ENCODE measurements around the gene ZNF408. TPM values are rescaled to one million over a fixed set of nuclear protein-coding genes. Genes with fewer than 3 reads are reported as not detected.

Gene ZNF408
- 4.8 TPM for polyA plus RNA-seq (2013, experiment 1 of 2)
- polyA plus RNA-seq (2013, experiment 2 of 2), result 5.0 TPM

- Histone ChIP-seq H3K36me3 (replicated peaks in 1 of 2; ENCODE audit: control insufficient read depth in 2 of 2, insufficient read depth in 2 of 2, low read length in 2 of 2) (peaks cover 28 to 38% of the 10 kb centered on the region in 2 donors), H4K91ac (ENCODE audit: low read depth, low read length, poor library complexity) (no peak within 1 kb of the TSS), H3K27me3 (ENCODE audit: control insufficient read depth in 3 of 3, insufficient read depth in 3 of 3, low read depth in 1 of 3, low read length in 3 of 3) (no peaks in the 10 kb centered on the region), H2AK5ac (ENCODE audit: low read depth, low read length) (peak within 1 kb of the TSS; percentile 36), H3K4me1 (ENCODE audit: control insufficient read depth in 2 of 2, insufficient read depth in 1 of 2, low read depth in 1 of 2, low read length in 2 of 2) (peaks cover 3 to 4% of the 10 kb centered on the region in 2 donors), H3K18ac (ENCODE audit: low read length) (peak within 1 kb of the TSS; percentile 96), H2BK120ac (ENCODE audit: low read depth, low read length) (no peak within 1 kb of the TSS), H3K9ac (ENCODE audit: low read depth, low read length, poor library complexity) (peak within 1 kb of the TSS; percentile 90), H2AFZ (ENCODE audit: low read length) (peak within 1 kb of the TSS; percentile 98), H2BK12ac (ENCODE audit: low read length) (no peak within 1 kb of the TSS), H3K9me3 (replicated peaks in 1 of 2; ENCODE audit: control insufficient read depth in 2 of 2, insufficient read depth in 1 of 2, low read depth in 1 of 2, low read length in 2 of 2) (no peaks in the 10 kb centered on the region), H3K4me3 (ENCODE audit: low read length in 2 of 2) (peak within 1 kb of the TSS; percentile 54 to 94), H3K4me2 (ENCODE audit: insufficient read depth, low read length, poor library complexity, severe bottlenecking) (peak within 1 kb of the TSS; percentile 86), H4K8ac (ENCODE audit: low read depth, low read length) (no peak within 1 kb of the TSS), H3K23ac (ENCODE audit: low read depth, low read length, poor library complexity) (peak within 1 kb of the TSS; percentile 90), H3K79me1 (ENCODE audit: low read depth, low read length) (peaks cover 5% of the 10 kb centered on the region), H3K4ac (ENCODE audit: low read length) (no peak within 1 kb of the TSS), H3K14ac (ENCODE audit: low read length) (no peak within 1 kb of the TSS), H2BK5ac (ENCODE audit: low read length) (peak within 1 kb of the TSS; percentile 88), H2BK15ac (ENCODE audit: low read length) (no peak within 1 kb of the TSS), H3K27ac (replicated peaks; ENCODE audit: low read length) (peak within 1 kb of the TSS; percentile 80)
- no CpG with 5 or more reads among the region's 44 CpGs for WGBS, 2 donors (ENCODE audit: extremely low coverage in 2 of 2, insufficient read length in 2 of 2, insufficient replicate concordance in 1 of 2)
- peak; percentile 98 for DNase-seq (ENCODE audit: low spot score)
Measured at GRCh38 chr11:46700241-46701077, at the start of gene ZNF408, which contains the start of gene ARHGAP1. Gene ZNF408 (plus strand): TSS chr11:46701031. CDS start chr11:46701048, 17 bp downstream. Gene ARHGAP1 (minus strand): TSS chr11:46700619. CDS start chr11:46696107, 4,512 bp downstream.

GRCh38 chr11:46655631-46656030 is 45.2 kb upstream of the ZNF408 start:
- Histone ChIP-seq H2AFZ (ENCODE audit: low read length) (no peak overlapping the region), H3K27me3 (ENCODE audit: control insufficient read depth in 3 of 3, insufficient read depth in 3 of 3, low read depth in 1 of 3, low read length in 3 of 3) (no peaks in the 10 kb centered on the region), H2BK5ac (ENCODE audit: low read length) (no peak overlapping the region), H2BK120ac (ENCODE audit: low read depth, low read length) (no peak overlapping the region), H2BK12ac (ENCODE audit: low read length) (no peak overlapping the region), H3K4me1 (ENCODE audit: control insufficient read depth in 2 of 2, insufficient read depth in 1 of 2, low read depth in 1 of 2, low read length in 2 of 2) (no peaks in the 10 kb centered on the region), H3K4ac (ENCODE audit: low read length) (no peak overlapping the region), H3K79me1 (ENCODE audit: low read depth, low read length) (no peaks in the 10 kb centered on the region), H3K18ac (ENCODE audit: low read length) (no peak overlapping the region), H2BK15ac (ENCODE audit: low read length) (no peak overlapping the region), H3K9me3 (replicated peaks in 1 of 2; ENCODE audit: control insufficient read depth in 2 of 2, insufficient read depth in 1 of 2, low read depth in 1 of 2, low read length in 2 of 2) (no peaks in the 10 kb centered on the region), H3K4me2 (ENCODE audit: insufficient read depth, low read length, poor library complexity, severe bottlenecking) (no peak overlapping the region), H4K8ac (ENCODE audit: low read depth, low read length) (no peak overlapping the region), H2AK5ac (ENCODE audit: low read depth, low read length) (no peak overlapping the region), H3K14ac (ENCODE audit: low read length) (no peak overlapping the region), H3K23ac (ENCODE audit: low read depth, low read length, poor library complexity) (no peak overlapping the region), H3K27ac (replicated peaks; ENCODE audit: low read length) (no peak overlapping the region), H4K91ac (ENCODE audit: low read depth, low read length, poor library complexity) (no peak overlapping the region), H3K4me3 (ENCODE audit: low read length in 2 of 2) (no peak overlapping the region), H3K36me3 (replicated peaks in 1 of 2; ENCODE audit: control insufficient read depth in 2 of 2, insufficient read depth in 2 of 2, low read length in 2 of 2) (peaks cover 23 to 89% of the 10 kb centered on the region in 2 donors), H3K9ac (ENCODE audit: low read depth, low read length, poor library complexity) (no peak overlapping the region)
- DNase-seq (ENCODE audit: low spot score), result no peak
- WGBS, 2 donors (ENCODE audit: extremely low coverage in 2 of 2, insufficient read length in 2 of 2, insufficient replicate concordance in 1 of 2), result no CpG with 5 or more reads among the region's 4 CpGs

- Histone ChIP-seq H4K91ac (ENCODE audit: low read depth, low read length, poor library complexity) (no peak overlapping the region), H3K4me1 (ENCODE audit: control insufficient read depth in 2 of 2, insufficient read depth in 1 of 2, low read depth in 1 of 2, low read length in 2 of 2) (no peaks in the 10 kb centered on the region), H3K18ac (ENCODE audit: low read length) (no peak overlapping the region), H3K27me3 (ENCODE audit: control insufficient read depth in 3 of 3, insufficient read depth in 3 of 3, low read depth in 1 of 3, low read length in 3 of 3) (no peaks in the 10 kb centered on the region), H2AK5ac (ENCODE audit: low read depth, low read length) (no peak overlapping the region), H3K9me3 (replicated peaks in 1 of 2; ENCODE audit: control insufficient read depth in 2 of 2, insufficient read depth in 1 of 2, low read depth in 1 of 2, low read length in 2 of 2) (no peaks in the 10 kb centered on the region), H2BK5ac (ENCODE audit: low read length) (no peak overlapping the region), H4K8ac (ENCODE audit: low read depth, low read length) (no peak overlapping the region), H2BK15ac (ENCODE audit: low read length) (no peak overlapping the region), H3K79me1 (ENCODE audit: low read depth, low read length) (no peaks in the 10 kb centered on the region), H2BK12ac (ENCODE audit: low read length) (no peak overlapping the region), H3K23ac (ENCODE audit: low read depth, low read length, poor library complexity) (no peak overlapping the region), H3K36me3 (replicated peaks in 1 of 2; ENCODE audit: control insufficient read depth in 2 of 2, insufficient read depth in 2 of 2, low read length in 2 of 2) (peaks cover 22 to 85% of the 10 kb centered on the region in 2 donors), H3K27ac (replicated peaks; ENCODE audit: low read length) (no peak overlapping the region), H3K4me2 (ENCODE audit: insufficient read depth, low read length, poor library complexity, severe bottlenecking) (no peak overlapping the region), H2AFZ (ENCODE audit: low read length) (no peak overlapping the region), H2BK120ac (ENCODE audit: low read depth, low read length) (no peak overlapping the region), H3K14ac (ENCODE audit: low read length) (no peak overlapping the region), H3K4me3 (ENCODE audit: low read length in 2 of 2) (peak overlapping the region in 1 of 2 donors; percentile 52), H3K4ac (ENCODE audit: low read length) (no peak overlapping the region), H3K9ac (ENCODE audit: low read depth, low read length, poor library complexity) (no peak overlapping the region)
- no peak for DNase-seq (ENCODE audit: low spot score)
- WGBS, 2 donors (ENCODE audit: extremely low coverage in 2 of 2, insufficient read length in 2 of 2, insufficient replicate concordance in 1 of 2), result no CpG with 5 or more reads among the region's 3 CpGs
Measured at GRCh38 chr11:46657186-46657585, 43.6 kb upstream of the ZNF408 start.

GRCh38 chr11:46658259-46658658 is 42.6 kb upstream of the ZNF408 start:
- Histone ChIP-seq H3K79me1 (ENCODE audit: low read depth, low read length) (no peaks in the 10 kb centered on the region), H3K18ac (ENCODE audit: low read length) (no peak overlapping the region), H2AK5ac (ENCODE audit: low read depth, low read length) (no peak overlapping the region), H3K14ac (ENCODE audit: low read length) (no peak overlapping the region), H4K8ac (ENCODE audit: low read depth, low read length) (no peak overlapping the region), H2BK5ac (ENCODE audit: low read length) (no peak overlapping the region), H3K23ac (ENCODE audit: low read depth, low read length, poor library complexity) (no peak overlapping the region), H2BK120ac (ENCODE audit: low read depth, low read length) (no peak overlapping the region), H2BK12ac (ENCODE audit: low read length) (no peak overlapping the region), H3K4me1 (ENCODE audit: control insufficient read depth in 2 of 2, insufficient read depth in 1 of 2, low read depth in 1 of 2, low read length in 2 of 2) (no peaks in the 10 kb centered on the region), H3K36me3 (replicated peaks in 1 of 2; ENCODE audit: control insufficient read depth in 2 of 2, insufficient read depth in 2 of 2, low read length in 2 of 2) (peaks cover 23 to 84% of the 10 kb centered on the region in 2 donors), H3K4me2 (ENCODE audit: insufficient read depth, low read length, poor library complexity, severe bottlenecking) (no peak overlapping the region), H3K27ac (replicated peaks; ENCODE audit: low read length) (no peak overlapping the region), H3K27me3 (ENCODE audit: control insufficient read depth in 3 of 3, insufficient read depth in 3 of 3, low read depth in 1 of 3, low read length in 3 of 3) (no peaks in the 10 kb centered on the region), H2BK15ac (ENCODE audit: low read length) (no peak overlapping the region), H3K4me3 (ENCODE audit: low read length in 2 of 2) (no peak overlapping the region), H3K4ac (ENCODE audit: low read length) (no peak overlapping the region), H3K9ac (ENCODE audit: low read depth, low read length, poor library complexity) (no peak overlapping the region), H2AFZ (ENCODE audit: low read length) (no peak overlapping the region), H3K9me3 (replicated peaks in 1 of 2; ENCODE audit: control insufficient read depth in 2 of 2, insufficient read depth in 1 of 2, low read depth in 1 of 2, low read length in 2 of 2) (no peaks in the 10 kb centered on the region), H4K91ac (ENCODE audit: low read depth, low read length, poor library complexity) (no peak overlapping the region)
- no peak for DNase-seq (ENCODE audit: low spot score)
- WGBS, 2 donors (ENCODE audit: extremely low coverage in 2 of 2, insufficient read length in 2 of 2, insufficient replicate concordance in 1 of 2), result no CpG with 5 or more reads among the region's 4 CpGs
